Thoracic aorta (tissue), 2 donors: ENCODE data around the gene PARP6. TPM values are rescaled to one million over a fixed set of nuclear protein-coding genes. Genes with fewer than 3 reads are reported as not detected.

Experiments
- ATAC-seq: fragments of 150-250 bp; one replicate; pipeline ENCODE4 v1.8.0; 2017; ENCODE audit warnings: low read depth; ENCODE audit not compliant: insufficient number of reproducible peaks, low FRiP score
- DNase-seq: peaks from one replicate; pipeline ENCODE4 v3.0.0-alpha.2; 2020; ENCODE audit warnings: low spot score
- H3K27ac ChIP-seq, 2 donors: fragments of 200-600 bp; sonication (generic); 1 replicate in 1 of 2; 2 replicates in 1 of 2; pipeline ENCODE4 v1.5.1; 2016; ENCODE audit warnings: mild to moderate bottlenecking in 2 of 2, moderate library complexity in 2 of 2
- H3K27me3 ChIP-seq: fragments of 200-600 bp; sonication (generic); replicated peaks from 2 replicates; pipeline ENCODE4 v1.6.0; 2016; ENCODE audit warnings: mild to moderate bottlenecking; ENCODE audit not compliant: insufficient read depth
- H3K36me3 ChIP-seq: fragments of 200-600 bp; sonication (generic); one replicate; pipeline ENCODE4 v1.5.1; 2016
- H3K4me1 ChIP-seq, 2 donors: fragments of 200-600 bp; sonication (generic); 1 replicate in 1 of 2; 2 replicates in 1 of 2; pipeline versions ENCODE4 v1.5.1 to v1.6.0; 2016; ENCODE audit warnings: low read depth in 2 of 2, mild to moderate bottlenecking in 1 of 2; ENCODE audit not compliant: control insufficient read depth in 1 of 2
- H3K4me3 ChIP-seq: fragments of 200-600 bp; sonication (generic); 2 replicates; pipeline ENCODE4 v1.5.1; 2016; ENCODE audit warnings: mild to moderate bottlenecking
- H3K9me3 ChIP-seq: fragments of 200-600 bp; sonication (generic); 2 replicates; pipeline ENCODE4 v1.5.1; 2016
- total RNA-seq, 2 donors: library from RNA; depleted of rRNA; stranded (reverse); fragments of >200 nt; gene quantifications; one replicate each; pipeline versions ENCODE4 v1.1.0 to v1.2.3, GENCODE V29; 2016
- TF ChIP-seq, protein P1 (sequence below): fragments of 200-600 bp; sonication (generic); IDR thresholded peaks from one replicate; pipeline ENCODE4 v1.5.1; 2019; ENCODE audit warnings: antibody characterized with exemption

The PARP6 gene
- total RNA-seq, 2 donors from 2014 or later = 44.0 to 49.9 TPM

DNA sequence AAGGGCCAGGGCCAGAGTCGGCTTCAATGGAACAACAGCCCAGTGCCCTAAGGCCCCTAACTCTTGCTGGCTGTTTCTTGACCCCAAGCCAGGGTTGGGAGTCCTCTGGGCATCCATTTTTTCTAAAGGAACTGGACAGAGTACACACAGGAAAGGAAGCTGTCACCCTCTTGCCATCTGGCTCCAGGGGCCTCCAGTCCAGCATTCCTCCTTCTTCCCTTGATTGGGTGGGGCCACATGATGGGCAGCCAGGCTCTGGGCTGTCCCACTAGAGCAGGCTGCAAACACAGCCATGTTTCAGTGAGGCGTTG is 73.2 kb downstream of the PARP6 start:
- H3K36me3 ChIP-seq = peaks cover 42% of the 10 kb centered on the region

DNA sequence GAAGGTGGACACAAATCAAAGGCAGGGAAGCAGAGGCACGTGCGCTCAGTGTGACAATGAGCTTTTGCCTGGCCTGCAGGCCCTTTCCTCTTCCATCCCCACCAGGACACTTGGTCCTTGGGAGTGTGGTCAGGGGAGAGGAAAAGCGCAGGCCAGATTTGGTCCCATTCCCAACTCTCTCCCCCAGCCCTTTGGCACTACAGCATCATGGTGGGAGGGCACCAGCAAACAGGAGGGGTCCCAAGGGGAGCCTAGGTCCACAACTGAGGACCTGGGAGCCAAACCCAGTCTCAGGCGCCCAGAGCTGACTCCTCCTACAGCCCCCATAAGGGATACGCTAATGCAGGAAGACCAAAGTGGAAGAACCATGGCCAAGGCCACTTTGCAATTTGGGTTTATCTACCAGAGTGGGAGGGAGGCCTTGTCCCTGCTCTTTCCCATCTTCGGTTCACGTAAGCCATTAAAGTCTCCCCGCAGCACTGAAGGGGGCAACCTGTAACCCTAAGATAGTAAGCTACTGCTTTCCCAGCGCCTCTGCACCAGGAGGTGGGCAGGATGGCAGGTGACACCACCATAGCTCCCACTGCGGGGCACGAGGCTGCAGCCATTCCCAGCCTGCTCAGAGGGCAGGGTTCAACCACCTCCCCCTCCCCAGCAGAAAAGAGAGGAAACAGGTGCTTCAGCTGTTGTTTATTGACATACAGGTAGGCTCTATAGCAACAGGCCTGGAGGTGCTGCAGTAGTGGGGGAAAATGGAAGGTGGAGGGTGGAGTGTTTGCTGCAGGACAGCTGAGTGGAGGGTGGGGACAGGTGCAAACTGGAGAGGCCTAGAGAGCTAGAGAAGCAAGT is 73.8 kb downstream of the PARP6 start:
- Histone ChIP-seq H3K27me3 (no peaks in the 10 kb centered on the region), H3K36me3 (peaks cover 42% of the 10 kb centered on the region), H3K27ac (no peak overlapping the region), H3K4me3 (no peak overlapping the region), H3K9me3 (no peaks in the 10 kb centered on the region), H3K4me1 (peaks cover 3 to 8% of the 10 kb centered on the region in 2 donors)
- no peak for DNase-seq
- TF ChIP-seq, protein P1, sequence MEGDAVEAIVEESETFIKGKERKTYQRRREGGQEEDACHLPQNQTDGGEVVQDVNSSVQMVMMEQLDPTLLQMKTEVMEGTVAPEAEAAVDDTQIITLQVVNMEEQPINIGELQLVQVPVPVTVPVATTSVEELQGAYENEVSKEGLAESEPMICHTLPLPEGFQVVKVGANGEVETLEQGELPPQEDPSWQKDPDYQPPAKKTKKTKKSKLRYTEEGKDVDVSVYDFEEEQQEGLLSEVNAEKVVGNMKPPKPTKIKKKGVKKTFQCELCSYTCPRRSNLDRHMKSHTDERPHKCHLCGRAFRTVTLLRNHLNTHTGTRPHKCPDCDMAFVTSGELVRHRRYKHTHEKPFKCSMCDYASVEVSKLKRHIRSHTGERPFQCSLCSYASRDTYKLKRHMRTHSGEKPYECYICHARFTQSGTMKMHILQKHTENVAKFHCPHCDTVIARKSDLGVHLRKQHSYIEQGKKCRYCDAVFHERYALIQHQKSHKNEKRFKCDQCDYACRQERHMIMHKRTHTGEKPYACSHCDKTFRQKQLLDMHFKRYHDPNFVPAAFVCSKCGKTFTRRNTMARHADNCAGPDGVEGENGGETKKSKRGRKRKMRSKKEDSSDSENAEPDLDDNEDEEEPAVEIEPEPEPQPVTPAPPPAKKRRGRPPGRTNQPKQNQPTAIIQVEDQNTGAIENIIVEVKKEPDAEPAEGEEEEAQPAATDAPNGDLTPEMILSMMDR = no peak
- ATAC-seq = no peak

More for the DNA sequence above, 73.2 kb downstream of the PARP6 start:
- H3K27me3 ChIP-seq = no peaks in the 10 kb centered on the region
- no peaks in the 10 kb centered on the region for H3K9me3 ChIP-seq
- H3K4me3 ChIP-seq = no peak overlapping the region
- DNase-seq = no peak
- TF ChIP-seq, protein P1 = no peak
- ATAC-seq = no peak
- H3K27ac ChIP-seq = no peak overlapping the region
- peaks cover 3 to 14% of the 10 kb centered on the region in 2 donors for H3K4me1 ChIP-seq

DNA sequence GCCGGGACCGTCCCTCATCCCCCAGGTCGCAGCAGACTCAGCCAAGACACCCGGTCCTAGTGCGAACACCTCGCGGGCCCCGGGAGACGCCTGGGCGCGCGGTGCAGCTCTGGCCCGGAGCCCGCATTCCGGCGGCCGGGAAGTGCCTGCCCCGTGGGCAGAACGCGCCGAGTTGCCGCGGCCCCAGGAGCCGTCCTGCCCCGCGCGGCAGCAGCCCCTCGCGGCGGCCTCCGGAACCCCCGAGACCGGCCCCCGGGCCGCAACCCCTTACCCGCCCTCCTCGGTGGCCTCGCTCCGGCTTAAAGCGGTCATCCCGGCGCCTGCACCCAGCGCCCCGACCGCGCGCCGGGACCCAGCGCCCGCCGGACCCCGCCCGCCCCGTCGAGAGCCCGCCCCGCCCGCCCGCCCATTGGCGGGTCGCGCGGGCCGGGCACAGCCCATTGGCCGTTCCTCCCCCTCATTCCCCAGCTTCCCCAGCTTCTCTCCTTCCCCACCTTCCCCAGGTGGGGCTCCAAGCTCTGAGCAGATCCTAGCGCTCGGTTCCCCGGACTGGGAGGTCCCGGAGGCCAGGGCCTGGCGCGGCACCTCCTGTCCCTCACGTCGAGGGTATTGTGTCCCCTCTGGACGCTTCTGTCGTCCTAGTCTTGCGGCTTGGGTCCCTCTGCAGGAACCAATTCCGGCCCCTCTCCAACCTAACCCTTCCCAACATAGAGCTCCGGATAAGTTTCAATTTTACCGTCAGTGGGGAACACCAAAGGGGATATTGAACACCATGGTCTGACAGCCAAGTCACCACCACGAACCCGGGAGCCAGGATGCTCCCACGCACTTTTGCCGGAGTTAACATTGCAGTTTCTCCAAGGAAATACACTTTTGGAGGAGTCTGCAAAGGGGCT is 74.6 kb downstream of the PARP6 start, which contains the start of gene GRAMD2A:
Gene GRAMD2A (minus strand): TSS at position 328 of the 896 bp plus-strand sequence.
- Histone ChIP-seq H3K27ac (no peak within 1 kb of the TSS), H3K36me3 (peaks cover 38% of the 10 kb centered on the region), H3K27me3 (no peaks in the 10 kb centered on the region), H3K4me3 (peak within 1 kb of the TSS; percentile 73), H3K4me1 (no peaks in the 10 kb centered on the region), H3K9me3 (no peaks in the 10 kb centered on the region)
- TF ChIP-seq, protein P1 = peak; percentile 17
- DNase-seq (no peak), ATAC-seq (no peak)

DNA sequence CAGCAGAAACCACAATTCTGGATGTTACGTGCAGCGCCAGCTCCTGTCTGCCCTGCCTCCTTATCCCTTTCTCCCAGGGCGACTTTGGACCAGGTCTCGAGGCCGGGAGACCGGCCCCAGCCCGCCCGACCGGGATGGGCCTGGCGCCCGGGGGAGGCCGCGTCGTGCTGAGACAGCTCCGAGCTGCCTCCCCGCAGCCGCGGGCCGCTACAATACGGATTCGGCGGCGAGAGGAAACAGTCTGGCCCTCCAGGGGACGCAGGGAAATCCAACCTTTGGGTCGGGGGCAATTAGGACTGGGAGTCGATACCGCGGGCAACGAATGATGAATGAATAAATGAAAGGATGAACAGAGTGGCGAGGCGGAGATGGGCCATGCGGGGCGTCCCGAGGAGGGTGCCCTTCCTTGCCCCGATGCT is 75.3 kb downstream of the PARP6 start:
- TF ChIP-seq, protein P1 = no peak
- DNase-seq = no peak
- ATAC-seq = no peak
- H3K4me3 ChIP-seq = peak overlapping the region; percentile 73
- no peaks in the 10 kb centered on the region for H3K27me3 ChIP-seq
- no peaks in the 10 kb centered on the region for H3K9me3 ChIP-seq
- H3K4me1 ChIP-seq = no peaks in the 10 kb centered on the region
- no peak overlapping the region for H3K27ac ChIP-seq
- peaks cover 31% of the 10 kb centered on the region for H3K36me3 ChIP-seq
